Kidney capillary endothelial cell (primary cell): ENCODE measurements around the gene SFMBT2.

Experiments
- DNase-seq: peaks from one replicate; pipeline ENCODE4 v3.0.0-alpha.2; 2018; ENCODE audit warnings: low spot score

Gene SFMBT2

GRCh38 chr10:7410862-7411670, at the start of gene SFMBT2:
Gene SFMBT2, minus strand, starts transcription at chr10:7411034. Its CDS starts 29,136 bp downstream, at chr10:7381898.
- DNase-seq, result peak; percentile 41

DNA sequence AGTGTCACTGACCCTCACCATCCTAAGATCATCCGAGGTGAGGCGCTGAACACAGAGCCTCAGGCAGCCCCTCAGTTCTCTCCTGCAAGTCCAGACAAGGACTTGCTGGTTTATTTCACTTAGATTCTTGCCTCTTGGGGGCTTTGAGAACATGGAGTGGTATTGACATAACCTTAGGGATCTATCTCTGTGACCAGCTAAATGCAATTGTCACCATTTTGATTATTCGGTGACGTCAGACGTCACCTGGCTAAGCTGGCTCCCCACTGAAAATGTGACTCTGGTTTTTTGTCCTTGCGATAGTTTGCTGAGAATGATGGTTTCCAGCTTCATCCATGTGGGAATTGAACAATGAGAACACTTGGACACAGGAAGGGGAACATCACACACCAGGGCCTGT, 49.2 kb upstream of the SFMBT2 start:
- no peak for DNase-seq

DNA sequence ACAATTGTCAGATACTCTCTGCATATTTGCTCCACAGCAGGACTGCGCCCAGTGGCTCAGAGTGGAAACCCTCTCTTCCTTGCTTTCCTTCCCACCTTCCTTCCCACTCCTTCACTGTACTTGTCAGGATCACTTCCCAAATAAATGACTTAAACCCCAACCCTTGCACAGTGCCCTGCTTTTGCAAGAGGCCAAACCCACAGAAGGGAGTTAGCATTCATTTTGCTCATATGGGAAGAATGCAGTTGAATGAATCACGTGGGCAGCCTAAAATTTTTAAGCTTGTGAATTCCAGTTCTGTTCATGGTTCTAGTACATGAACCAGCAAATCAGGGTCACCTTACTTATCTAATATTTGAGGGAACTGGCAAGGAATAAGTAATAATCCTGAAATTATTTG, 47.7 kb upstream of the SFMBT2 start:
- no peak for DNase-seq

DNA sequence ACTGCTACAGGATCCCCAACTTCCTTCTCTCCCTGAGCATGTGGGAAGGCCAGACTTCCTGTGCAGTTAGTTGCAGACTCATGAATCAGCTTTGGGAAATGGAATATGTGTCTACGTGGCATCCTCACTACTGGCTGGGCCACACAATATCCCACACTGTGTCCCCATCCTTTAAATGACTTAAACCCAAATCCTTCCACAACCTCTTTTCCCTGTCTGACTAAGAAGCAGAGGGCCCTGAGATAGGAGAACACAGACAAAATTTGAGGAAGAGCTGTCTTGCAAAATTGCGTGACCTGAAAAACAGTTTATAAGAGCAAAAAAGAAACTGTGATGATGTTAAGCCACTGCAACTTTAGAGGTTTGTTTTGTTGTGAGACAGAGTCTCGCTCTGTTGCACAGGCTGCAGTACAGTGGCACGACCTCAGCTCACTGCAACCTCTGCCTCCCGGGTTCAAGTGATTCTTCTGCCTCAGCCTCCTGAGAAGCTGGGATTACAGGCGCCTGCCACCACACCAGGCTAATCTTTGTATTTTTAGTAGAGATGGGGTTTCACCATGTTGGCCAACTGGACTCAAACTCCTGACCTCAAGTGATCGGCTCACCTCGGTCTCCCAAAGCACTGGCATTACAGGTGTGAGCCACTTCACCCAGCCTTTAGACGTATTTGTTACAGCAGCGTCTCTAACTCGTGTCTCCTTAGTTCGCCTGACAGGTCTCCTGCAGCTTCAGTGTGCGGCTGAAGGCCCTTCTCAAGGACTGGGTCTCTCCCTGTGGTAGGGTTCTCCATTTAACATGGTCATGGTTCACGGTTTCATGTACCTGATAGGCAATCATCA, 46.9 kb upstream of the SFMBT2 start:
- peak; percentile 95 for DNase-seq

- no peak for DNase-seq
These were observed 38.3 kb upstream of the SFMBT2 start for GRCh38 chr10:7449063-7449695.

DNA sequence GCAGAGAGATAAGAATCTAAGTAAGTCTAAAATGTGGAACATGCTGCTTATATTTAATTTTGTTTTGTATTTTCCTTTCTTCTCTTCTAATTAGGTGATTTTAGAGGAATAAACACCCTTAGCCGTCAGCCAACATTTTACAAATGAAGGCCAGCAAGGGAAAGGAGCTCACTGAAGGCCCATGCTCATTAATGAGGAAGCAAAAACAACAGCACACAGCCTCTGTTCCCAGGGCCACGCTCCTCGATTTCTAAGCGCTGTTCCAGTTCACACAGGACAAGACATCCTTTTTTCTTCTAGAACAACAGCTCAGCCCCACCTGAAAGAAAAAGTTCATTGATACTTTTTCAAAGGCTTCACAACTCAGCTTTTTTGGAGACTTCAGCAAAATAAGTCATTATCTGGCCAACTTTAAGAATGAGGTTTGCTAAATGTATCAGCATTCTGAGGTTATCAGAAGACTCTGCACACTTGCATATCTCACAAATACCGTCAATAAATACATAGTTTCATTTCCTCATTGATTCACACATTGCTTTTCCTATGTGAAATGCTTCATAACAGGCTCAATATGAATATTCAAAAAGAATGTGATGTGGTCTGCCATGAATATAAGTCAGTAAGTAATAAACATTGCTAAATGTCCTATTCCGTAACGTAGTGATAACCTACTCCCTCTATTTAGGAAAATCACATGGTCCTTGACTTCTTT, 34.8 kb upstream of the SFMBT2 start:
- DNase-seq, result no peak

DNA sequence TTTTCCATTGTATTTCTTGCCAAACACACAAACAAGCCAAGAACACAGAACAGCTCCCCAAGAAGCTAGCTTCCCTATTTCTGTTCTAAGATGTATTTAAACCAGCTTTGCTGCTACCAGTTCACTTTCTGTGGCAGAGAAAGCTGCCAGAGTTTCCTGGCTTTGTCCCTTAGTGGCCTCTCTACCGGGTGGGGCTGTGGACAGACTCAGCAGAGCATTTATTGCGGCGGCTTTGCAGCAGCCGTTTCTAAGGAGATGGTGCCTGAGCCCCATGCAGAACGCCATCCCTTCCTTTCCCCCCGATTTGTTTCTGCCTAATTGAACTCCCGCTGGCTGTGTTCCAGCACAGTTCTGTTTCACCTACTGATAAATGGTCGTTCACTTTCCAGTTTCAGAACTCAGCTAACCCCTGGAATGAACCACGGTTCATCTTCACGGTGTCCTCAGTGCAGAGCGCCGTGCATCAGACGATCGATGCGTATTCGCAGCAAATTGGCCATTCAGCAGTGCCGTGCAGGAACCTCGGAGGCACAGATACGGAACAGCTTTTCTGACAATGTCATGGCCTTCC, 33.8 kb upstream of the SFMBT2 start:
- DNase-seq, result no peak

- DNase-seq, result no peak
These were observed 32.2 kb upstream of the SFMBT2 start for GRCh38 chr10:7443036-7443435.

DNA sequence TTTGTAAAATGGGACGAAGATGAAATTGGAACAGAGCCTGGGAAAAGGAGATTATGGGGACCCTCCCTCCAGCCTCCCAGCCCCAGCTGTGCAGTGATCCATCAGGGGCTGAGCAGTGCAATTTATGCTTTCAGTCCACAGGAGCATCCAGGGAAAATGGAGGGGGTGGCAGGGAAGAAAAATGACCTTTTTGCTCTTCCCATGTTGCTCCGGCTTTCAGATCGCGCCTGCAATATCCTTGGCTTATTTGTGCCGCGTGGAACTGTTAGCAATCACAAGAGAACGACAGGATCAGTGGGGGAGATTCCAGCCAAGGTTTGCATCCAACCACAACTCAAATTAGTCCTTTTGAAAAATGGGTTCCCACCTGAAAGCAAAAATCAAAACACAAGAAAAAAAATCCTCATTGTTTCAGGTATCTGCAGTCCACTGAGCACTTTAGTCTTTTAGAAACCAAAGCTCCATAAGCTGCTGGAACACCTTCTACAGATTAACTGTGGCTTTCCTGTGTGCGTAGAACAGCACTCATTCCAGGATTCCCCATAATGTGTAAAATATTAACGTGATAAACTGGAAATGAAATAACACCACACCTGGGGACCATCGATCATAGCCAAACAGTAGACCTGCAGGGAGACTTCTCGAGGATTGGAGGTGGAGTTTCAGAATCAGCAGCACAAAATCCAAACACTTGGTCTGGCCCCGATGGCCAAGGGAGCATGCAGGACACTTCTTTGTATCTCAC, 30.7 kb upstream of the SFMBT2 start:
- no peak for DNase-seq

DNA sequence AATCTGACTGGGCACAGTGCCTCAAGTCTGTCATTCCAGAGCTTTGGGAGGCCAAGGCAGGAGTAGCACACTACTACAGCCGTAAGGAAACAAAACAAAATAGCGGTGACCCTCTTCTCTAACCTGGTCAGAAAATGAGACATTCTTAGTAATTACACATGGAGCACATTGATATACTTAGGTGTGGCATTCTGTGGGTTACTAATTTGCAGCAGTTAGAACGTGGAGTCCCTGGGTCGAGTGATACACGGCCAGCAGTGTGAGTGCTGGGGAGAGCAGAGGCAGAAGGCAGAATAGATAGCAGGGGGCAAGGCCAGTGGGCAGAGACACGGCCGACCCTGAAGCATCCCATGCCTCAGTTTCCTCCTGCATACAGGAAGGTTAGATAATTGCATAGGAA, 28.9 kb upstream of the SFMBT2 start:
- no peak for DNase-seq

GRCh38 chr10:7438196-7438986, 27.6 kb upstream of the SFMBT2 start:
- no peak for DNase-seq

GRCh38 chr10:7436490-7437100, 25.8 kb upstream of the SFMBT2 start:
- no peak for DNase-seq

- DNase-seq, result no peak
These were observed 24.8 kb upstream of the SFMBT2 start for GRCh38 chr10:7435674-7436073.

DNA sequence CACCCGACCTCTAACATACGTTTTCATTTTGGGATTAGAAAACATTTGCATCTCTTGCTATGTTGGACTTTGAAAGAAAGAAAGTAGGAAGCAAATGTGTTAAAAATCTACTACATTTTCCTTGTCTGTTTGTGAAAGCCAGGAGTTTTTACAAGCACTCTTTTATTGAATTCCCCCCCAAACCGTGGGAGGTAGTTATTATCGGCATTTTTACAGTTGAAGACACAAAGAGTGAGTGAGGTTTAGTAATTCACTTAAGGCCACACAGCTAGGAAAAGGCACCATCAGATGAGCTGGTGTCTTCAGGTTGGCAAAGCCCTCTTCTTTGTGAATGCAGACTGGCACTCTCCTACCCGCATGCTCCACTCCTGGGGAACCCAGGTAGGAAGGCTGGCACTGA, 23.5 kb upstream of the SFMBT2 start:
- no peak for DNase-seq

GRCh38 chr10:7433861-7434260, 23.0 kb upstream of the SFMBT2 start:
- DNase-seq, result no peak

DNA sequence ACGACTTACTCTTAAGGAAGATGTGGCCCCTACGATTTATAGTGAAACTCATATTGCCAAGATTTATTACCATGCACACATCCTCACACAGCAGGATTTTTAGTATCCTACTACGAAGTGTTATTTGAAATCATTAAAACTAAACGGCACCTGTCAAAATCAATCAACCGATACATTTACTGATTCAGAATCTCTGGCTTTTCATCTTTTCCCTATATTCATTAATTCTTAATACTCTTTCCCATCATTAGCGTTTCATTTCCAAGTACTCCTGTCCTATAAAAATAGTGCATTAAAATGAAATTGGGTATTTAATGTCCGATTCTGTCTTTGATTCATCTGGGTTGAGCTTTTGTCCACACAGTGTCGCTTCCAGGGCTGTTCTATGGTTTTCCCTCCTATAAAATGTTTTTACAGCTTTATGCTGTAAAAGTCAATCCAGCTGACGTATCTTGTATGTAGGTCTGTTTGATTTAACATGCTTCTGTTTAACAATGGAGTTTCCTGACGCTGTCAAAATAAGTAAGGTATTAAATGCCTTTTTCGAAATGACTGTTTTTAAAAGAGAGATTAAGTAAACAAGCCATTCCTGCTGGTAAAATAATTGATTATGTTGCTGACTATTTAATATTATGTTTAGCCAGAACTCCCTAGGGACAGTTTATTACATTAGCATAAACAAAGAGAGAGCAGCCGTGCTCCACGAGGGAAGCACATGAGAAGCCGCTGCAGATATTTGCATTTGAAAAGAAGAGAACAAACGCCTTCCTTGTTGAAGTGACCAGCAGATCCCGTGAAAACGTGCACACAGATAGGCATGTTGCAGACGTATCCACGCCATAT, 22.3 kb upstream of the SFMBT2 start:
- no peak for DNase-seq

- DNase-seq, result no peak
These were observed 18.0 kb upstream of the SFMBT2 start for GRCh38 chr10:7428673-7429350.

DNA sequence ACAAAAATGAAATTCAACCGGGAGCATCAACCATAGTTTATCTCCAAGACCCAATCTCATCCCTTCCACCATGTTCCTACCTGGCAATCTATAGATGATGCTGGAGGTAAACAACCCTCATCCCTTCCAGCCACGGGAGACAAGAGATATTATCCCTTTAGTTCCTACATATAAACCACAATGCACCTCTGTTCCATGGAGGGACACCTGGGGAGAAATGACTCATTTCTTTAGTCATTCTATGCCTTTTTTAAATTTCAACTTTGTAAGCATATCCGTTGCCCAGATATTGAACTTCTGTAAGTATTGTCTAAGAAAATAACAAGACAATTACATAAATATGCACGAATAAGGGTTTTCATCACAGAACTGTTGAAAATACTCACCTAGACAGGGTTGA, 15.5 kb upstream of the SFMBT2 start:
- no peak for DNase-seq
